GM23338 (cell line): Measurements from ENCODE around the gene TLCD5.

ENCODE experiments used
- EZH2 ChIP-seq: fragments of 200-600 bp; sonication (generic); IDR thresholded peaks from one replicate; pipeline ENCODE4 v1.8.0; 2017; ENCODE audit warnings: antibody characterized with exemption, mild to moderate bottlenecking, low read depth; ENCODE audit not compliant: unreplicated experiment
- POLR2AphosphoS5 ChIP-seq: IDR thresholded peaks from 2 replicates; pipeline ENCODE4 v1.6.1; 2016; ENCODE audit warnings: antibody characterized with exemption, low read depth
- STAT1 ChIP-seq: IDR thresholded peaks from one replicate; pipeline ENCODE4 v1.6.1; 2016; ENCODE audit warnings: antibody characterized with exemption; ENCODE audit not compliant: unreplicated experiment
- ZNF331 ChIP-seq: fragments of 250-450 bp; sonication (Bioruptor Pico); IDR thresholded peaks from 2 replicates; pipeline ENCODE4 v1.5.0; 2020; ENCODE audit warnings: low read depth, mild to moderate bottlenecking, moderate library complexity
- TF ChIP-seq, protein P1 (sequence below): IDR thresholded peaks from one replicate; pipeline ENCODE4 v1.6.1; 2018; ENCODE audit warnings: antibody characterized with exemption; ENCODE audit not compliant: unreplicated experiment
- TF ChIP-seq, protein P2 (sequence below), 2 experiments: fragments of 200-600 bp in 1 of 2; sonication (generic) in 1 of 2; conservative IDR thresholded peaks; 2 replicates each; pipeline versions ENCODE4 v1.5.1 to v1.6.1; 2016 to 2017; ENCODE audit warnings: antibody characterized with exemption in 2 of 2, low read depth in 2 of 2, mild to moderate bottlenecking in 2 of 2, moderate library complexity in 1 of 2
- TF ChIP-seq, protein P3 (sequence below): IDR thresholded peaks from 2 replicates; pipeline ENCODE4 v1.6.1; 2016; ENCODE audit warnings: antibody characterized with exemption

DNA sequence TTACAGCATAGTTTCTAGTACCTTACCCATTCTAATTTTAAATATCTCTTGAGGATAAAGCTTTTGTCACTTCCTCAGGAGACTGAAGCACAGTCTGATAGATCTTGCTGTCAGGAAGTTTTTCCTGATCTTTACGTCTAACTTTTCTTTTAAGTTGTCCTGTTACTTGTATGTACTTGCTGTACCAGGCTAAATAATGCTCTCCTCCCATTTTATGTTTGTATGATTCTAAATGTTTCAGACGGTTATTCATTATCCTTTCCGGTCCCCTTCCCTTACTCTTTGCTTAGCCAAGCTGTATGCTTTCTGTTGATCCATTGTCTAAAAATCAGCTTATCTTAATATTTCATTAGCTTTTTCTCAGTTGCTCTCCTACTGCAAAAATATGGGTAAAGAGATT lies 17.1 kb downstream of the TLCD5 start:
- TF ChIP-seq, protein P1, sequence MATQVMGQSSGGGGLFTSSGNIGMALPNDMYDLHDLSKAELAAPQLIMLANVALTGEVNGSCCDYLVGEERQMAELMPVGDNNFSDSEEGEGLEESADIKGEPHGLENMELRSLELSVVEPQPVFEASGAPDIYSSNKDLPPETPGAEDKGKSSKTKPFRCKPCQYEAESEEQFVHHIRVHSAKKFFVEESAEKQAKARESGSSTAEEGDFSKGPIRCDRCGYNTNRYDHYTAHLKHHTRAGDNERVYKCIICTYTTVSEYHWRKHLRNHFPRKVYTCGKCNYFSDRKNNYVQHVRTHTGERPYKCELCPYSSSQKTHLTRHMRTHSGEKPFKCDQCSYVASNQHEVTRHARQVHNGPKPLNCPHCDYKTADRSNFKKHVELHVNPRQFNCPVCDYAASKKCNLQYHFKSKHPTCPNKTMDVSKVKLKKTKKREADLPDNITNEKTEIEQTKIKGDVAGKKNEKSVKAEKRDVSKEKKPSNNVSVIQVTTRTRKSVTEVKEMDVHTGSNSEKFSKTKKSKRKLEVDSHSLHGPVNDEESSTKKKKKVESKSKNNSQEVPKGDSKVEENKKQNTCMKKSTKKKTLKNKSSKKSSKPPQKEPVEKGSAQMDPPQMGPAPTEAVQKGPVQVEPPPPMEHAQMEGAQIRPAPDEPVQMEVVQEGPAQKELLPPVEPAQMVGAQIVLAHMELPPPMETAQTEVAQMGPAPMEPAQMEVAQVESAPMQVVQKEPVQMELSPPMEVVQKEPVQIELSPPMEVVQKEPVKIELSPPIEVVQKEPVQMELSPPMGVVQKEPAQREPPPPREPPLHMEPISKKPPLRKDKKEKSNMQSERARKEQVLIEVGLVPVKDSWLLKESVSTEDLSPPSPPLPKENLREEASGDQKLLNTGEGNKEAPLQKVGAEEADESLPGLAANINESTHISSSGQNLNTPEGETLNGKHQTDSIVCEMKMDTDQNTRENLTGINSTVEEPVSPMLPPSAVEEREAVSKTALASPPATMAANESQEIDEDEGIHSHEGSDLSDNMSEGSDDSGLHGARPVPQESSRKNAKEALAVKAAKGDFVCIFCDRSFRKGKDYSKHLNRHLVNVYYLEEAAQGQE, result no peak
- TF ChIP-seq, protein P2, sequence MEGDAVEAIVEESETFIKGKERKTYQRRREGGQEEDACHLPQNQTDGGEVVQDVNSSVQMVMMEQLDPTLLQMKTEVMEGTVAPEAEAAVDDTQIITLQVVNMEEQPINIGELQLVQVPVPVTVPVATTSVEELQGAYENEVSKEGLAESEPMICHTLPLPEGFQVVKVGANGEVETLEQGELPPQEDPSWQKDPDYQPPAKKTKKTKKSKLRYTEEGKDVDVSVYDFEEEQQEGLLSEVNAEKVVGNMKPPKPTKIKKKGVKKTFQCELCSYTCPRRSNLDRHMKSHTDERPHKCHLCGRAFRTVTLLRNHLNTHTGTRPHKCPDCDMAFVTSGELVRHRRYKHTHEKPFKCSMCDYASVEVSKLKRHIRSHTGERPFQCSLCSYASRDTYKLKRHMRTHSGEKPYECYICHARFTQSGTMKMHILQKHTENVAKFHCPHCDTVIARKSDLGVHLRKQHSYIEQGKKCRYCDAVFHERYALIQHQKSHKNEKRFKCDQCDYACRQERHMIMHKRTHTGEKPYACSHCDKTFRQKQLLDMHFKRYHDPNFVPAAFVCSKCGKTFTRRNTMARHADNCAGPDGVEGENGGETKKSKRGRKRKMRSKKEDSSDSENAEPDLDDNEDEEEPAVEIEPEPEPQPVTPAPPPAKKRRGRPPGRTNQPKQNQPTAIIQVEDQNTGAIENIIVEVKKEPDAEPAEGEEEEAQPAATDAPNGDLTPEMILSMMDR (conservative IDR thresholded peaks at IDR 0.05; ENCODE audit: low read depth in 2 of 2), result no peak
- no peak for TF ChIP-seq STAT1
- TF ChIP-seq EZH2, result no peak
- no peak for TF ChIP-seq POLR2AphosphoS5
- TF ChIP-seq, protein P3, sequence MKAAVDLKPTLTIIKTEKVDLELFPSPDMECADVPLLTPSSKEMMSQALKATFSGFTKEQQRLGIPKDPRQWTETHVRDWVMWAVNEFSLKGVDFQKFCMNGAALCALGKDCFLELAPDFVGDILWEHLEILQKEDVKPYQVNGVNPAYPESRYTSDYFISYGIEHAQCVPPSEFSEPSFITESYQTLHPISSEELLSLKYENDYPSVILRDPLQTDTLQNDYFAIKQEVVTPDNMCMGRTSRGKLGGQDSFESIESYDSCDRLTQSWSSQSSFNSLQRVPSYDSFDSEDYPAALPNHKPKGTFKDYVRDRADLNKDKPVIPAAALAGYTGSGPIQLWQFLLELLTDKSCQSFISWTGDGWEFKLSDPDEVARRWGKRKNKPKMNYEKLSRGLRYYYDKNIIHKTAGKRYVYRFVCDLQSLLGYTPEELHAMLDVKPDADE, result no peak
- TF ChIP-seq ZNF331 (CRISPR knock-in tag), result no peak
